GM18526 (cell line): ENCODE measurements around the gene MBNL1.

ENCODE experiments used
- POLR2A ChIP-seq: IDR thresholded peaks from 3 replicates; pipeline ENCODE4 v1.6.1; 2011; ENCODE audit not compliant: insufficient read length; ENCODE audit errors: extremely low read depth

Gene MBNL1

DNA sequence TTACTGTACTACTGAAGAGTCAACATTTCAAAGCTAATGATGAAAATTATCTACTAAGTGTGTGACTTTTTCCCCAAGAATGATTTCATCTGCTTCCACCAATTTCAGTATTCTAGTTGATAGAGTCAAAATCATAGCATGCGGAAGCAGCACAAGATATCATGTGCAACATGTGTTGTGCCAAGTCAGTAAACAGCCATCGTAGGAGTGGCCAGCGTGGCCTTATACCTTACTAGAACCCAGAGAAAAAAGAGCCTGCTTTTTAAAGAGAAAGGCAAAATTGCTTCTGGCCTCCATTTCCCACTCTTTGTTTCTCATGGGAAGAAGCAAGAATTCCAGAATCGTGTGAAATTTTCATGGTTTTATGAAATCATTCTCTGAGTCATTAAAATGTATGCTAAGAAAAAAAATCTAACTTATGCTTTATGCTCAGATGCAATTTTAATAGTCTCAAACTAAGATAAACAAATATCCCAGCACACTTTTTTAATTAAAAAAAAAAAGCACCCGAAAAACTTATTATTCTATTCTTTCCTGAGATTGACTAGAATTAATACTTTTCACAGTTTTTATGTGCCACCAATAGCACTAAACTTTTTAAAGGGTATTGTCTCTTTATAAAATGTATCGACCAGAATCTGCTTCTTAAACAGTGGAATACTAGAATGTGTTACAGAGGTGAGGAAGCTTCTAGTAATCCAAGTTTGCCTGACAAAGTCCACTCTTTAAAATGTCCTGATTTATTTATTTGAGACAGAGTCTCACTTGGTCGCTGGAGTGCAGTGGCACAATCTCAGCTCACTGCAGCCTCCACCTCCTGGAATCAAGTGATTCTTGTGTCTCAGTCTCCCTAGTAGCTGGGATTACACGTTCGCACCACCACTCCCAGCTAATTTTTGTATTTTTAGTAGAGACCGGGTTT is 87.3 kb downstream of the MBNL1 start:
- TF ChIP-seq POLR2A = no peak

DNA sequence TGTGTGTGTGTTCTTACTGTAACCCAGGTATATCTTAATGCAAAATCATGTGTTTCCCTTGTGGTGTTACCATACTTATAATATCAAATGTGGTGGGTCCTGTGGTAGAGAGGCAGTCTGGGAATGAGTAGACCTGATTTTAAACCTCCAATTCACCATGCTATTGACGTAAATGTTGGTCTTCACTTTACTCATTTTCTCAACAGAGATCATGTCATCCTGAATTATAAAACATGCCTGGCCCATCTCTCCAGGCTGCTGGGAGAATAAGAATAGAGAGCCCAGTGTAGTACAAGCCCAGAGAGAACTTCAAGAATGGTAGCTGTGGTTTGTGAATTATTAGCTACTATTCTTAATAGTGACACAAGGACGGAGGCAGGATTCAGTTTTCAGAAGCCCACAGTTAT is 88.1 kb downstream of the MBNL1 start:
- TF ChIP-seq POLR2A = no peak

DNA sequence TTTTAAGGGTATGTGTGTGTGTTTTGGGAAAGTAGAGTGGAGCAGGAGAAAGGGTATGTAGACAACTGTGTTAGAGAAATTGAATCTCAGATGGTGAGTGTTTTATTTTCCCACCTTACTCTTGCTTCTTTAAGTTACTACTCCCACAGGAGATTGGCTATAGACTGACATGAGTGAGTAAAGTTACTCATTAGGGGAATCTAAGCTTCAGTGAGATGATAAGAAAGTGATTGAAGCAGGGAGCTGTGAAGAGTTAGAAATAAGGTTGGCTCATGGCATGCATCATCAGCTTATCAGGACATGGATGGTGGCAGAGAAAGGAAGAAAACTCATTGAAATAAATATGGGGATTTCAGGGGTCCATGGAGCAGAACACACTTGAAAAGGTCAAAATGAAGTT is 88.9 kb downstream of the MBNL1 start:
- TF ChIP-seq POLR2A = no peak

GRCh38 chr3:152359385-152360248 is 90.9 kb downstream of the MBNL1 start:
- no peak for TF ChIP-seq POLR2A

DNA sequence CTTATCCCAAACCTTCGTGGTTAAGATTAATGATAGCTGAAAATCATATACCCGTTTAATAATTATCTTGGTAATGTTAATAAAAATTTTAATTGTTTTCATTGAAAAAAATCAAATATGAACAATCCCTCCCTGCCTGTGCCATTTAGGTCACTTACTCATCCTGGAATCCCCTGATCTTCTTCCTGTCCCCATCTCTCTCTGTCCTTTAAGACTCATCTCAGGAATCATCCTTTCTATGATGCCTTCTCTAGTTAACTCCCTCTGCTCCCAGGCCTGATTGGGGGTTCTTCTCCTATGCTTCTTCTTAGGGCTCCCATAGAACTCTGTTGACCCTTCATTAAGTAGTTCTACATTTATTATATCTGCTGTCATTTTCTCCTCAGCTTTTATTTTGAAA is 91.6 kb downstream of the MBNL1 start:
- TF ChIP-seq POLR2A = no peak

DNA sequence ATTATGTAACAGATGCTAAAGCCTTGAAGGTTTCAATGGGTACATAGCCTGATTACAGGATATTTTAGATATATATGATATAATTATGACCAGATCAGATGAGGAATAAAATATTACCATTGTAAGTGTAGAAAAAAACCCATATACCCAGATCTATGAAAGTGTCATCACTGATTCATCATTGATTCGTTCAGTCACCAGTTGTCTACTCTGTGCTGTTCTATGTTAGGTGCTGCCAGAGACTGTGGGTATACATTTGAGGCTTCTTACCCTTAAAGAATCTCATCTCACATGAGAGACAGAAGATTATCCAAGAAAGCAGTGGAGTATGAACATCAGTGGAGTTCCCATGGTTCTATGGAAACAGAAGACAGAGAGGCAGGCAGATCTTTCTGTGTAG is 92.2 kb downstream of the MBNL1 start:
- TF ChIP-seq POLR2A = no peak

GRCh38 chr3:152362086-152362485 is 93.4 kb downstream of the MBNL1 start:
- TF ChIP-seq POLR2A = no peak

DNA sequence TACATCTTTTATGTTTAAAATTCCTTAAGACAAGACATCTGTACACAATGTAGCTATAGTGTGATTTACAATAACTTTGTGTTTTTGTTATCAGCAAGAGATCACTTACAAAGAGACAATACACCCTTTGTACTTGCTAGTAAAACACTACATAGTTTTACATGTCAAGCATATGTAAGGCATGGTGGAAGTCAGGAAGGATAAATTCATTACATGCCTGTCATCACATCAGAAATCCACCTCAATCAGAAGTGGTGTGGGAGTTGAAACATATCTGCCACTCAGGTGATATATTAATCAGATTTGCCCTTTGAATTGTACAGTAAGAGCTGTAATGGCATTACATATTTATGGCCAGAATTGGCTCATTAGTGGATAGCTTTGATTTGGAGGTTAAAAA is 95.5 kb downstream of the MBNL1 start:
- no peak for TF ChIP-seq POLR2A

DNA sequence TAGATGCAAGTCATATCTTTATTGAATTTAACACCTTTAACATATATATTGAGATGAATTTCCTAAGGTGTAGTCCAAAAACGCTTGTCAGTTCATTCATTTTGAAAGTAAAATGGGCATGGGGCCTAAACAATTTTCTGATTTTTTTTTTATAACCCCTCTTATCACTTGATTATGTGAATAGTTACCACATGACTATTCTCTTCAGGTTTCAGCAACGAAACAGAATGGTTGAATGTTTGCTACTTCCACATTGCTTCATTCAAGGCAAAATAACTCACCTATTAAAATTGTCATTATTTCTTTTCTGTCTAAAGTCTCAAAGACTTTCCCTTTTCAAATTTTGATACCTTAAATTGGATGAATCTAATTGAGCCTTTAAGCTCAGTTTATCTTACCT is 96.4 kb downstream of the MBNL1 start:
- TF ChIP-seq POLR2A = no peak

DNA sequence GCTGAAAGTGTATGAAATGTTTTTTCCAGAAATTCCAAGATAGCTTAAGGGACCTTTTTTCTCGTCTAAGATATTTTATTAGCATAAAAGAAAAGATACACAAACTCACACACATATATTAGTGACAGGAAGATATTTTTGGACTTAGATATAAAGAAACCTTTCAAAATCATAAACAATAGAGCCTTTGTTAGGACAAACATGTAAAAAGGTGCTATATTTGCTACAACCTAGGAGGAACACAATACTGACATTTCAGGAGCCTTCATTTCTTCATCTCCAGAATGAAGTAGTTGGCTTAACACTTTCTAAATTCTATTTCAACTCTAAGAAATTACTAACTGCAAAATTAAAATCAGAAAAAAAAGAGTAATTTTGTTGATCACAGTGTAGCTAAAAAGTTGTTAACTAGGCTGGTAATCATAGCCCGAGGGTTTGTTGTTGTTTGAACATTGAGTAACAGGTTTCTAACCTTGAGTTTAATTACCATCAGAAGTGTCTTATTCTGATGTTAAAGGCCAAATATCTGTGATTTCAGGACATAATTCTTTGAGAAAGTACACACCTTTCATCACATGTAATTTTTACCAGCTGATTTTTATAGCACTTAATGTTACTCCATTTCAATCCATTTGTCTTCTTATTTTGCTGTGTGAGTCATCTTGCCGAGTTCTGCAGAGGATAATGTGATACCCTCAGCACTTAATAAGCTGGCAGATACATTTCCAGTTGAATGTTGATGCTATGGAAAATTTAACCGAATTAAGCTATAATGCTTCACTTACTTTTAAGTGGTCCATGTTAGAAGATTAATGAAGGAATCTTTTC is 97.3 kb downstream of the MBNL1 start:
- no peak for TF ChIP-seq POLR2A

DNA sequence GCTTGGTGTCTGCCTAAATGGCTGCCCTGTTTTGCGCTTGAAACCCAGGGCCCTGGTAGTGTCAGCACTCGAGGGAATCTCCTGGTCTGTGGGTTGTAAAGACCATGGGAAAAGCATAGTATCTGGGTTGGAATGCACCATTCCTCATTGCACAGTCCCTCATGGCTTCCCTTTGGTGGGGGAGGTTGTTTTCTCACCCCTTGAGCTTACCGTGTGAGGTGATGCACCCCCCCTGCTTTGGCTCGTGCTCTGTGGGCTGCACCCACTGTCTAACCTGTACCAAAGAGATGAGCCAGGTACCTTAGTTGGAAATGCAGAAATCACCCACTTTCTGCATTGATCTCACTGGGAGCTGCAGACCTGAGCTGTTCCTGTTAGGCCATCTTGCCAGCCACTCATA is 104.7 kb downstream of the MBNL1 start:
- TF ChIP-seq POLR2A = no peak

GRCh38 chr3:152374262-152374990 is 105.7 kb downstream of the MBNL1 start:
- TF ChIP-seq POLR2A = no peak

GRCh38 chr3:152375546-152375945 is 106.8 kb downstream of the MBNL1 start:
- TF ChIP-seq POLR2A = no peak

- TF ChIP-seq POLR2A = no peak
These were observed 107.8 kb downstream of the MBNL1 start for GRCh38 chr3:152376351-152377183.
